AG04450 (cell line): ENCODE measurements around the gene FBXO24. TPM values are rescaled to one million over a fixed set of nuclear protein-coding genes. Genes with fewer than 3 reads are reported as not detected.

Source experiments
- CTCF ChIA-PET: fragments of 300-600, 350-600 bp; formaldehyde crosslinking; extraction: SDS; loops from one replicate; lab custom pipeline; 2022; ENCODE audit warnings: antibody characterized with exemption, inconsistent platforms; lab: Charles Lee
- POLR2A ChIA-PET: fragments of 350-600 bp; formaldehyde crosslinking; extraction: SDS; loops from one replicate; lab custom pipeline; 2021; ENCODE audit warnings: antibody characterized with exemption, inconsistent platforms; lab: Yijun Ruan, JAX
- DNase-seq: peaks from one replicate; pipeline ENCODE4 v3.0.0-alpha.2; 2011; ENCODE audit warnings: low read depth, low spot score
- H3K27ac ChIP-seq: one replicate; pipeline ENCODE4 v1.5.1; 2012; ENCODE audit warnings: low read depth, low read length, control low read depth
- H3K27me3 ChIP-seq: one replicate; pipeline ENCODE4 v1.6.0; 2012; ENCODE audit warnings: low read length; ENCODE audit not compliant: control insufficient read depth, insufficient read depth
- H3K4me3 ChIP-seq: 2 replicates; pipeline ENCODE4 v1.5.1; 2011; ENCODE audit warnings: mild to moderate bottlenecking, low read depth, low read length, control low read depth
- H3K9me3 ChIP-seq: 2 replicates; pipeline ENCODE4 v1.5.1; 2012; ENCODE audit warnings: low read length; ENCODE audit not compliant: control insufficient read depth, insufficient read depth
- polyA plus RNA-seq: library from polyadenylated mRNA; depleted of rRNA; stranded (reverse); fragments of >200 nt; gene quantifications from 2 replicates; pipeline ENCODE4 v1.2.3, GENCODE V29; 2011
- TF ChIP-seq, protein P1 (sequence below): IDR thresholded peaks from 2 replicates; pipeline ENCODE4 v1.5.1; 2011; ENCODE audit warnings: low read depth, low read length, control low read depth, inconsistent platforms

Gene FBXO24
- polyA plus RNA-seq, 1 experiment = 0.29 TPM

DNA sequence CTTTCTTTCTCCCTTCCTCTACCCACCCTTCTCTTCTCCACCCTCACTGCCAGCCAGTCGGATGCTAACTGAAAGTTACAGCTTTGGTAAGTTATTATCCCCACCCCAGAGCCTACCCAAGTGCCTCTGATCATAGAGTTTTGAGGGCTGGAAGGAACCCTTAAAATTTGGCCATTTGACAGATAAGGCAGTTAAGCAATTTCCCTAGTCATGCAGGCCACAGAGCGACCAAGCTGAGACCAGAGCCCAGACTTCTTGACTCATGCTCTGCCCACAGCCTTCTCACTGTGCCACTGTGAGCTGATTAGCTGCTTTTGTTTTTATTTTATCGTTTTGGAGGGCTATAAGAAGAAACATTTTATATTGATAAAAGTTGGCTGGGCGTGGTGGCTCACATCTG, 29.6 kb upstream of the FBXO24 start:
- Histone ChIP-seq H3K4me3 (no peak overlapping the region), H3K27ac (no peak overlapping the region), H3K27me3 (no peaks in the 10 kb centered on the region), H3K9me3 (no peaks in the 10 kb centered on the region)
- no peak for DNase-seq
- TF ChIP-seq, protein P1, sequence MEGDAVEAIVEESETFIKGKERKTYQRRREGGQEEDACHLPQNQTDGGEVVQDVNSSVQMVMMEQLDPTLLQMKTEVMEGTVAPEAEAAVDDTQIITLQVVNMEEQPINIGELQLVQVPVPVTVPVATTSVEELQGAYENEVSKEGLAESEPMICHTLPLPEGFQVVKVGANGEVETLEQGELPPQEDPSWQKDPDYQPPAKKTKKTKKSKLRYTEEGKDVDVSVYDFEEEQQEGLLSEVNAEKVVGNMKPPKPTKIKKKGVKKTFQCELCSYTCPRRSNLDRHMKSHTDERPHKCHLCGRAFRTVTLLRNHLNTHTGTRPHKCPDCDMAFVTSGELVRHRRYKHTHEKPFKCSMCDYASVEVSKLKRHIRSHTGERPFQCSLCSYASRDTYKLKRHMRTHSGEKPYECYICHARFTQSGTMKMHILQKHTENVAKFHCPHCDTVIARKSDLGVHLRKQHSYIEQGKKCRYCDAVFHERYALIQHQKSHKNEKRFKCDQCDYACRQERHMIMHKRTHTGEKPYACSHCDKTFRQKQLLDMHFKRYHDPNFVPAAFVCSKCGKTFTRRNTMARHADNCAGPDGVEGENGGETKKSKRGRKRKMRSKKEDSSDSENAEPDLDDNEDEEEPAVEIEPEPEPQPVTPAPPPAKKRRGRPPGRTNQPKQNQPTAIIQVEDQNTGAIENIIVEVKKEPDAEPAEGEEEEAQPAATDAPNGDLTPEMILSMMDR = no peak
- CTCF ChIA-PET = interaction anchor here (0.9 to 2.5 kb wide), 2 partner anchors 74 to 88 kb away, joined by 8 to 9 read pairs; no protein-coding TSS in a partner anchor
- POLR2A ChIA-PET = interaction anchor here (1.2 kb wide), 1 partner anchor 18 kb away, joined by 5 read pairs; the partner anchor contains the start of gene AGFG2

GRCh38 chr7:100559127-100559526, 27.0 kb upstream of the FBXO24 start:
- Histone ChIP-seq H3K27ac (no peak overlapping the region), H3K27me3 (no peaks in the 10 kb centered on the region), H3K9me3 (no peaks in the 10 kb centered on the region), H3K4me3 (no peak overlapping the region)
- TF ChIP-seq, protein P1 = no peak
- ChIA-PET CTCF (interaction anchor here (0.6 to 4.0 kb wide), 30 partner anchors 10 to 430 kb away, joined by 3 to 80 read pairs (median 7); partner anchors contain the start of genes AGFG2, FBXO24, LRCH4 and NYAP1), POLR2A (no interaction called here)
- DNase-seq = no peak

GRCh38 chr7:100561491-100562194, 24.5 kb upstream of the FBXO24 start:
- ChIA-PET POLR2A (no interaction called here), CTCF (interaction anchor here (0.9 to 4.0 kb wide), 4 partner anchors 14 to 98 kb away, joined by 3 to 72 read pairs (median 4); no protein-coding TSS in a partner anchor)
- H3K27me3 ChIP-seq = no peaks in the 10 kb centered on the region
- TF ChIP-seq, protein P1 = no peak
- H3K27ac ChIP-seq = no peak overlapping the region
- no peak overlapping the region for H3K4me3 ChIP-seq
- DNase-seq = no peak
- no peaks in the 10 kb centered on the region for H3K9me3 ChIP-seq

DNA sequence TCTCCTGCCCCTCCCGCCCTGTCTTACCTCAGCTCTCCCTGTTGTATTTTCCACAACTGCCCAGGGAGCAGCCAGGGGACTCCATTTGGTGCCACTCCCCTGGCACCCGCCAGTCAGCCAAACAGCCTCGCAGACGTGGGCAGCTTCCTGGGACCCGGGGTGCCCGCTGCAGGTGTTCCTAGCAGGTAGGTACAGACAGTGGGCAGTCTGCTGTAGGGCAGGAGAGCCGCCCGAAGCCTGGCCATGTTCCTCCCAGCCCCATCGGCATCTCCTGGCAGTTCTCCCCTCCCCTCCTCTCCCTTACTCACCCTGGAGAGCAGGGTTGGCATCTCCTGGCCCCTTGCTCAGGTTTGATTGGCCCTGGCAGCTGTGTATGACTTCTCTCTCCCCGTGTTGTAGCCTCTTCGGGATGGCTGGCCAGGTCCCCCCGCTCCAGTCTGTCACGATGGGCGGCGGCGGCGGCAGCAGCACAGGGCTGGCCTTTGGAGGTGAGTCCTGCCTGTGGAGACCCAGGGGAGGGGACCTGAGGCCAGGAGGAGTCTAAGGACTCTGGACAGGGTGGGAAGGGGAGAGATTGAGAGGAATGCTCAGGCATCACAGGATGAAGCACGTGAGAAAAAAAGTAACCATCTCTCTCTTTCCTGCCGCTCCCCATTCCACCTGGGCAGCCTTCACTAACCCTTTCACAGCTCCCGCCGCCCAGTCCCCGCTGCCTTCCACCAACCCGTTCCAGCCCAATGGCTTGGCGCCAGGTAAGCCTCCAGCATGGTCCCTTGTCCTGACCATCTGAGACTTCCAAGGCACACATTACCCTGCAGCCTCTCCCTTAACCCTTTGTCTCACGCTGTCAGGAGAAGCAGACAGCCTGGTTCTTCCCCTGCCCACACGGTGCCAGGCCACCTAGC, 23.7 kb upstream of the FBXO24 start:
- ChIA-PET POLR2A (no interaction called here), CTCF (interaction anchor here (1.1 to 4.0 kb wide), 6 partner anchors 15 to 99 kb away, joined by 3 to 72 read pairs (median 4); partner anchors contain the start of genes AGFG2, FBXO24 and LRCH4)
- Histone ChIP-seq H3K27me3 (no peaks in the 10 kb centered on the region), H3K4me3 (no peak overlapping the region), H3K9me3 (no peaks in the 10 kb centered on the region), H3K27ac (no peak overlapping the region)
- TF ChIP-seq, protein P1 = no peak
- DNase-seq = no peak
